Measurements from ENCODE around the gene DNAI1.
"Not testable (repeated sequence)": the region's sequence is repeated elsewhere in the genome, so short reads cannot be mapped to it uniquely, and the experiment has no call there.

The DNAI1 gene

DNA sequence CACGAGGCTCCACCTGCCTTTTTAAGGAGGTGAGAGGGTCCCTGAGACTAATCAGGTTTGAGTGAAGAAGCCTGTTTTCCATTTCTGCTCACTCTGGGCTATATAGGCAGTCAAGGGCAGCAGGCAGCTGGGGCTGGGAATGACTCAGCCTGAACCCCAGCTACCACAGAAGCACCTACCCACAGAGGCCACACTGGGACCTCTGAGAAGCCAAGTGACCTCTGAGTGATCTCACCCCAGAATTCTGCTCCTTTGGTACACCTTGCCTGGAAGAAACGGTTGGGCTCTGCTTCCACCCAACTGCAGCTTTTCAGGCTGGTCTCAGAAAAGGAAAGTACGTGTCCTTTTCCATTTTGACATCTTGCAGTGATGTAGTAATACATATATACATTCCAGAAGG lies 7.1 kb upstream of the DNAI1 start:
- DNase-seq, result no peak

DNA sequence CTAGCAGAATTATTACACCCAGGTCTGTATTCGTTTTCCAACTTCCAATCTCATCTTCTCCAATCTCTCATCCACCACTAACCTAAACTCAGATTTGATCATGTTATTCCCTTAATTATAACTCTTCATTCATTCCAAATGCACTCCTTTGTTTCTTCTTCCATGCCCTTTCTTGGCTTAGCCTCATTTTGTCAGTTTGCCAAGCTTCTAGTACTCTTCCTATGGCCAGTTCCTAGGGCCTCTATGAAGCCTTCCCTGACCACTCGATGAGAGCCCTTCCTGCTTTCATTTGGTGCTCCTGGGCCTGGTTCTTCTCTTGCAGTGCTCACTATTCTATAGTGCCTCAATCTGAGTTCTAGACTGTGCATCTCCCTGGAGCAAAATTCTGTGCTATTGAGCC lies 6.0 kb upstream of the DNAI1 start:
- no peak for DNase-seq

DNA sequence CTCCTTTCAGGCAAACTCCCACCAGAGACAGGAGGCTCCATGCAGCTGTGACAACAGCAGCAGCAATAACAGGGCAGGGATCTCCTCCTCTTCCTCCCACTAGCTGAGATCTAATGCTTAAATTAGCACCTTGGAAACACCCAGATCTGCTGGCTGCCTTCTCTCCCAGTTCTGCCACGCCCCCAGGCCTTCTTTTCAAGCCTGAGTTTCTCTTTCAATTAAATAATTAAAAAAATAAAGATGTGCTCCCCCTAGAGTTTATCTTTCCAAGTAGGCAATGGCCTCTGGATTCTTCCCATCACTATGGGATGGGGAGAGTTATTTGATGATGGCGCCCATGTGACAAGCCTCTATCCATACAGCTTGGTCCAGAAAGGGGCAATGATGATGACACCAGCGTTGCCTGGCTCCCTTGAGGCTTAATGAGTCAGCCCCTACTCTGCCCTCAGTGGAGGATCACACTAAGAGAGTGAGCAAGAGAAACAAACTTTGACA lies 4.0 kb upstream of the DNAI1 start:
- DNase-seq, result no peak

DNA sequence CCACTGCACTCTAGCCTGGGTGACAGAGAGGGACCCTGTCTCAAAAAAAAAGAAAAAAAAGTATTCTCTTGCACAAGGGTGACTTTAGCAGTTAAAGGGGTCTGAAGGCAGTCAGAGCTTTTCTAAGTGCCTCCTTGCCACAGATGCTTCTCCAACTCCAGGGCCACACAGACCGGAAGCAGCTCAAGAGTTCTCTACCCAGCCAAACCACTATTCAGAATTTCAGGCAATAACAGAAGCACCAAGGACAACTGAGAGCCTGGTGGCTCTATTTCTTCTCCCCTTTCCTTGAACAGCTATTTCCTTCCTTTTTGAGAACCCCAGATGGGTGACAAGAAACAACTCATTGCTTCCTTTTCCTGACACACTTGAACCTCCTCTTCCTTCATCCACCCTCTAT lies 2.5 kb upstream of the DNAI1 start:
- DNase-seq, result no peak

DNA sequence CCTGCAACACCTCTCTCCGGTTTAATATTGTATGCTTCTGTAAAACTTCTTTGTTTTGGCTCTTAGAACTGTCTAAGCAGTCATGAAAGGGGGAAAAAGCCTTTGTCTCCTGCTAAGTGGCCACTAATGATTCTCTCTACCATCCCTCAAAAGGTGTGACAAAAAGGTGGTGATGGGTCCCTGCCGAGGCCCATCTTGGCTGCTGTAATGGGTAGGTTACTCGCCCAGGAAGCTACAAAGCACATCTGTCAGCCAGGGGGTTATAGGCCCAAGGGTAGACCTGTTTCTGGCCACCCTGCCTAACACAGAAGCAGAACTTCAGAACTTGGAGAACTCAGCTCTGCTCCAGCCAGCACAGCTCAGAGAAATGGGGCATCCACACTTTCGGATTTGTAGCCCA lies 1.9 kb upstream of the DNAI1 start:
- DNase-seq, result no peak

DNA sequence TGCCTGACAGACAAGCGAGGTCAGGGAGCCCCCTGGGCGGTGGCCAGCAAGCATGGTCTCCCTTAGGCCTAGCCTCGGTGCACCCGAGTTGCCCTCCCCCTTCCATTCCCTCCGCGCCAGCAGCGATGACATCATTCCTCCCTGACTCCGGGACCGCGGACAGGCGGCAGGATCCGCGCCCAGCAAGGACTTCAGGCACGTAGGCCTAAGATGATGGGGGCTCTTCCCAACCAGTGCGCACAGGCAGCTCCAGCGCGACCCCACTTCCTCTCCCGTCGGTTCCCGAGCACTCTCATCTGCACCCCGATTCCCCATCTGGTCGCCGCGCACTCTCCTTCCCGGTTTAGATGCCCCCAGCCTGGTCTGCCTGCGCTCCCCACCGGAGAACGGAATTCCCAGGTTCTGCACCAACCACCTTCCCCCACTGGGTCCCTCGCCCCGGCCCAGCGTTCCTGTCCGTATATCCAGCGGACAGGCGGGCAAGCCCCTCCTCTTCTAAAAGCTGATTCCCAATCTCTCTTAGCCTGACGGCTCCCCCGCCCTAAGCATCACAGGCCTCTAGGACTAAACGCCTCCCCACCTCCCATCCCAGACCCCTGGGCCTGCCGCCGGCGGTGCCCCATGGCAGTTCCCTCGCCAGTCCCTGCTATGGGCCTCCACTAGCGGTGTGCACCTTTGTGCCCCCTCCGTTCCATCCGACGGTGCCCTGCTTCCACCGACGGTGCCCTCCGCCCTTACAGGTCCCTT lies 1.2 kb upstream of the DNAI1 start:
- DNase-seq, result peak; percentile 39

DNA sequence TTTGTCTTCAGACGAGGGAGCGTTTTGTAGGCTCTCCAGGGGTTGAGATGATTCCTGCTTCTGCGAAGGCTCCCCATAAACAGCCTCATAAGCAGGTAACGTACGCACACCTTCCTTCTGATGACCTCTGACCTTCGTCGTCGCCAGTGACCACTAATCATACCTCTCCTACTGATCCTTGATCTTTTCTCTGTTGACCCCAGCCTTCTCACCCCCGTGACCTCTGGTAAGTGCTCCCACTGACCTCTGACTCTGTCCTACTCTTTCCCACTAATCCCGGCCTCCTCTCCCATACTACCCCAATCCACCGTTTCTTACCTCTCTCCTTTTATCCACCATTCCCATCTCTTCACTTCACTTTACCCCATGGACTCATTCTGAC lies 345 bp downstream of the DNAI1 start:
- DNase-seq, result no peak

DNA sequence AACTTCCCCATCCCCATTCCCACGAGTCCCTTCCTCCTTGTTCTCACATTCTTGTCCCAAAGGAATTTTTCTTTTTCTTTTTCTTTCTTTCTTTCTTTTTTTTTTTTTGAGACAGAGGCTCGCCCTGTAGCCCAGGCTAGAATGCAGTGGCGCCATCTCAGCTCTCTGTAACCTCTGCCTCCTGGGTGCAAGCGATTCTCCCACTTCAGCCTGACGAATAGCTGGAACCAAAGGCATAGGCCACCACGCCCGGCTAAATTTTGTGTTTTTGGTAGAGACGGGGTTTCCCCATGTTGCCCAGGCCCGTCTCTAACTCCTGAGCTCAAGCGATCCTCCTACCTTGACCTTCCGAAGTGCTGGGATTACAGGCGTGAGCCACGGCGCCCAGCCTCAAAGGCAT lies 751 bp downstream of the DNAI1 start:
- DNase-seq, result no peak

DNA sequence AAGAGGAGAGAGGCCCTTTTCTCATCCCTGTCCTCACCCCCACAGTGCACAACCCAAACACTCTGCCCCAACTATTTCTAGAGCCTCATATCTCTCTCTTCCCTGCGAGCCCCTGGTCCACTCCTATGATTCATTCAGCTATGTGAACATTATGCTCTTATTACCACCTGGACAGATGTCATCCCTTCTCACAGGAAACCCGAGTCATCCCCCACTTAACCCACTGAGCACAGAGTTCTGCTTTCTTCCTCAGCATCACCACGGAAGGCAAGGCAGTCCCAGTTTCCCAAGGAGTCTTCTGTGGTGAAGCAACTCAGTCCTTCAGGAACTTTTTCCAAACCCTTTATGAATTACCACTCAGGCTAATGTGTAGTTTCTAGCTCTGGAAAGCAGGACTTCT lies 1.3 kb downstream of the DNAI1 start:
- no peak for DNase-seq

DNA sequence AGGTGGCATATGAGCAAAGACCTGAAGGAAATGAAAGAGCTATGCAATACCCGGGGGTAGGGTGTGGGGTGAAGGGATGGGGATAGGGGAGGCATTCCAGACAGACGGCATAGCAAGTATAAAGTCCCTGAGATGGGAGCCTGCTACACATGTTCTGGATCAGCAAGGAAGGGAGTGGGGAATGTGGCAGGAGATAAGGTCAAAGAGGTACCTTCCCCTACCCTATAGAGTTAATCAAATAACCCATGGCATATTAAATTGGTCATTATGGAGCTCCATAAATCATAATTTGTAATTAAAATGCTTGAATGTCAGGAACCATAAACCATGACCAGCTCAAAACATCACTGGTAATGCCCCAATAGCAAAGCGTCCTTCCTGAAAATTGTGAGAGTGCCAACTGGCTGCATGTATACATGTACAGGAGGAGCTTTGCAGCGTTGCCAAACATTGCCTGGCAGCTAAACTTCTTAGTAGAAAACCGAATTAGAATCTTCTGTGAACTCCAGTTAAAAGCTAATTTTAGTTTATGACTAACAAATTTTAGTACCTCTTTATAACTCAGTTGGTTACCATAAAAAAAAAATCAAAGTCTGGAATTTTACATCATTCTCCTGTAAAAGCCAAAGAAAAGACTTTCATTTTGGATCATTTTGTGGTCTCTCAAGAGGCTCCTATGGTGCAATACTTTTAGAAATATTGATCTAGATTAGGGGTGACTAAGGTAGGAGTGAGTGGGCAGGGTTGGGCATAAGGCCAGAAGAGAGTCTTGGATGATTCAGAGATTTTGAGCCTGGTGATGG lies 4.7 kb downstream of the DNAI1 start:
- no peak for DNase-seq

DNA sequence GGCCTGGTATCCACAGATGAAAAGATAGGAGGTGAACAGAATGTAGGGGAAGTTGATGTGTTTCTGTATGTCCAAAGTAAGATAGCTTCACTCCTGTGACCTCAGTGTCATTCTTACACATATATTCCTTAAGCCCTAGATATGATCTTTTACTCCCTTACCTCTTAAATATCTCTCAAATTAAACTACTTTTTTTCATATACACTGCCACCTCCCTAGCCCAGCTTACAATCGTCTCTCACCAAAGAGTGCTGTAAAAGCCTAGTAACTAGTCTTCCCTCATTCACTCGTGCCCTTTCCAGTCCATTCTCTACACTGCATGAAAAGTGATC lies 5.3 kb downstream of the DNAI1 start:
- no peak for DNase-seq

DNA sequence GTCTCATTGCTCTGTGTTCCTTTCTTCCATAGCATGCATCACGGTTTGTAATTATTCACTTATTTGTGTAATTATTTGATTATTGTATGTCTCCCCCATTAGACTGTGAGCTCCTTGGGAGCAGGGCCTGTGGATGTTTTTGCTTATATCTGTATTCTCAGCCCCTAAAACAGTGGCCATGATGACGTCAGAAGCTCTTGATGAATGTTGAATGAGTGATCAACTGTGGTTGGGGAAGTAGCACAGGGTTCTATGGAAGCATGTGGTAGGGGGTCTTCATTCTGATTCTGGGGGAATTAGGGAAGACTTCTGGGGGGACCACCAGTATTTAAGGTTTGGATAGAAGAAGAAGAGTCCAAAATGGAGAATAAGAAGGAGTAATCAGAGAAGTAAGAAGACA lies 6.0 kb downstream of the DNAI1 start:
- DNase-seq, result no peak

DNA sequence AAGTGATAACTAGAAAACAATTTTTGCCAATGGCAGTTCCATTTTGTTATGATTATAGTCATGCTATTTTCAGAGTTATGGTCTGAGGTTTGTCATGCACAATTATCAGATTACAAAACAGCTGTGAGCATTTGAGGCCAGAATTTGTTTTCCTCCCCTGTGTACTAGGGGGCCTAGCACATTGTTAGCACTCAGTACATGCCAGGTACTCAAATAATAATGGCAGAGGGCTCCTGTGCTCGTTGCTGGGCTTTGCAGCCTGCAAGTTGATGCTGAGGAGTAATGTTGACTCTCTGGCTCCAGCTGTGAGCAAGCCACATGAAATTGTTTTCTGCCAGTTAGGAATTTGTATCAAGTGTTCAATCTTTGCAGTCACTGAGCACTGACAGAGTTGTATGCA lies 6.9 kb downstream of the DNAI1 start:
- DNase-seq, result no peak

DNA sequence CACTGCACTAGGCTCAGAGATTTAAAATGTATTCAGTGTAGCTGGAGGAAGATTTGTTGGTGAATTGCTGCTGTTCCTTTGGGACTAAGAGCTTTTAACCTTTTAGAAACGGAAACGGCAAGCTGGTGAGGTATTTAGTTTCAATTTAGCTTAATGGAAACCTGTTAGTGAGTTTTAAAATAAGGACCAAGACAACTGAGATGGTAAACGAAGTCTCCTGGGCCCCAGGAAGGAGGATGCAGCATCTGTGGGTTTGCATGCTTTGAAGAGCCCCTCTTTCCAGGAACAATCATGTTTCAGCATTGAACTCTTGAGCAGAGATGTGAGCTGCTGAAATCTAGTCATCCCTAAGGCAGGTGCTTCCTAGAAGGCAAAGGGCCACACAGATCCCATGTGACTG lies 16.5 kb downstream of the DNAI1 start:
- DNase-seq, result no peak

DNA sequence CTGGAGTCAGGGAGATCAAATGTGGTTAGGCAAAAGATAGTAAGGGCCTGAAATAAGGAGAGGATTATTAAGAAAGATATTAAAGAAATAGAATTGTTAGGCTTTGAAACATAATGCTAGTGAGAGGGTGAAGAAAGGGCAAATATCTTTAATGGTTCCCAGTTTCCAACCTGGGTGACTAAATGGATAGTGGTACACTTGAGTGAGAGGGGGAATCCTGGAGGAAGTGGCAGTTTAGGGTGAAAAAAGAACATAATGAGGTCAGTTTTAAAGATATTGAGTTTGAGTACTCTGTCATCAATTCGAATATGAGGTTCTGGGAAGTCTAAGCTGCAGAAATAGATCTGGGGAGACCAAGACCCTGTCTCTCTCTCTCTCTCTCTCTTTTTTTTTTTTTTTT lies 18.9 kb downstream of the DNAI1 start:
- DNase-seq, result no peak

DNA sequence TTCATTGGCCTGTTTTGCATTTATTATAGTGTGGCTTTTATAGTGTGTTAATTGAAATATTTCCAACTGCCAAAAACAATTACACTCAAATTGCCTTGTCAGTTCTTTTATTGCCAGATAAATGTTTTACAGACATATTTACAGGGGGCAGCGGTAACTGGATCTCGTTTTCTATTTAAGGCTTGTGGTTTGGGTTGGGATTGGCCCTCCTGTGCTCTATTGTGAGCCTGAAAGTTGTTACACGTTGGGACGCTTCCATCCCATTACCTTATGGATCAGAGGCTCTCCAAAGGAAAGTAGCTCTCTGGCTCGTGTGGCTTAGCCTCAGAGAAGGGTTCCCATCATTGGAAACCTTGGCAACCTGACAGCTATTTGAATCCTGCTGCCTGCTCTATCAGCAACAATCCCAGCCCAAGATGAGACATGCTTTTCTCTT lies 20.8 kb downstream of the DNAI1 start:
- no peak for DNase-seq

DNA sequence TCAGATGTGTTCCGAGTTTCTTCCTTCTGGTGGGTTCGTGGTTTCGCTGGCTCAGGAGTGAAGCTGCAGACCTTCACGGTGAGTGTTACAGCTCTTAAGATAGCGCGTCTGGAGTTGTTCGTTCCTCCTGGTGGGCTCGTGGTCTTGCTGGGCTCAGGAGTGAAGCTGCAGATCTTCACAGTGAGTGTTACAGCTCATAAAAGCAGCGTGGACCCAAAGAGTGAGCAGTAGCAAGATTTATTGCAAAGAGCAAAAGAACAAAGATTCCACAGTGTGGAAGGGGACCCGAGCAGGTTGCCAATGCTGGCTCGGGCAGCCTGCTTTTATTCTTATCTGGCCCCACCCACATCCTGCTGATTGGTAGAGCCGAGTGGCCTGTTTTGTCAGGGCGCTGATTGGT lies 23.0 kb downstream of the DNAI1 start:
- not testable (repeated sequence) for DNase-seq

DNA sequence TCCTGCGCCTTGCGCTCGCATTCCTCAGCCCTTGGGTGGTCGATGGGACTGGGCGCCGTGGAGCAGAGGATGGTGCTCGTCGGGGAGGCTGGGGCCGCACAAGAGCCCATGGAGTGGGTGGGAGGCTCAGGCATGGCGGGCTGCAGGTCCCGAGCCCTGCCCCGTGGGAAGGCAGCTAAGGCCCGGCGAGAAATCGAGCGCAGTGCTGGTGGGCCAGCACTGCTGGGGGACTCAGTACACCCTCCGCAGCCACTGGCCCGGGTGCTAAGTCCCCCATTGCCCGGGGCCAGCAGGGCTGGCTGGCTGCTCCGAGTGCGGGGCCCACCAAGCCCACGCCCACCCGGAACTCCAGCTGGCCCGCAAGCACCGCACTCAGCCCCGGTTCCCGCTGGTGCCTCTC lies 24.1 kb downstream of the DNAI1 start:
- not testable (repeated sequence) for DNase-seq

DNA sequence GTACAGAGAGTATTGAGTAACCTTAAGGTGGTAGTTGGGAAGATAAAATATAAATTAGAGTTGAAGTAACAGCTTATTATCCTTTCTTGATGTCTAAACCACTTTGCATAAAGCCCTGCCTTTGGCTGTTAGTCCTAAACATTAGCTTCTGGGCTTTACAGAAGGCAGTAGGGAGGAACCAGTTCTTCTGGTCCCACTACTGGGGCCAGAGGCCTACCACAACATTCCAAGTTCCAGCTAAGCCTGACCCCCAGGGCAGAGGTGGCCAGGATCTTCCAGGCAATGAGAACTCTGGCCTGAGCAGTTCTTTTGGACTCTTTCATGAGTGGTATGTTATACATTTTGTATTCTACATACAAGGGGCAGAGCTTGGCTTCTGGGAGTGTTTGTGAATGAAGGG lies 26.1 kb downstream of the DNAI1 start:
- DNase-seq, result no peak

DNA sequence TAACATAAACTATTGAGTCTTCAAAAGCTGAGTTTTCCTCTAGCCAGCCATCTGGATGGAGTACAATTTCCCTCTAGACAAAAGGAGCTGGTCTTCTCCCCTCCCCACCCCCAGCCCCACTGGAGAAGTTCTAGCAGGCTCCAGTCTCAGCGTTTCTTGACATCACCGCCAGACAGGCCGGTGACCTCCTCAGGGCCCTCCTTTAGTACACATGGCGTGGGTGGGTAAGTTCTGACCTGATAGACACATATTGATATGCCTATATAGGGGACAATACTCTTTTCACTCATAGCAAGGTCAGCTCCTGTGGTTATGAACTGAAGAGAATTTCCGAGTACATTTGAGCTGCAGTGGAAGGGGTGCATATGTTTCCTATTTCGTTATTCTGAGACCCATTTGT lies 27.2 kb downstream of the DNAI1 start:
- DNase-seq, result no peak

DNA sequence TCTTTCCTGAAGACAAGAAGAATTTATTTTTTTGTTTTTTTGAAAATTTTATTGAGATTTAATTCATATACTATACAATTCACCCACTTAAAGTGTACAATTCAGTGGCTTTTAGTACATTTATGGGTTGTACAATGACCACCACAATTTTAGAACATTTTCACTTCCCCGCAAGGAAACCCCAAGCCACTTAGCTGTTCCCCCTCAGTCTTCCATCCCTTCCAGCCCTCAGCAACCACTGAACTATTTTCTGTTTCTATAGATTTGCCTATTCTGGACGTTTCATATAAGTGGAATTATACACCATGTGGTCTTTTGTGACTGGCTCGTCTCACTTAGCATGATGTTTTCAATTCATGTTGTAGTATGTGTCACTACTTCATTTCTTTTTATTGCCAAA lies 28.0 kb downstream of the DNAI1 start:
- no peak for DNase-seq

DNA sequence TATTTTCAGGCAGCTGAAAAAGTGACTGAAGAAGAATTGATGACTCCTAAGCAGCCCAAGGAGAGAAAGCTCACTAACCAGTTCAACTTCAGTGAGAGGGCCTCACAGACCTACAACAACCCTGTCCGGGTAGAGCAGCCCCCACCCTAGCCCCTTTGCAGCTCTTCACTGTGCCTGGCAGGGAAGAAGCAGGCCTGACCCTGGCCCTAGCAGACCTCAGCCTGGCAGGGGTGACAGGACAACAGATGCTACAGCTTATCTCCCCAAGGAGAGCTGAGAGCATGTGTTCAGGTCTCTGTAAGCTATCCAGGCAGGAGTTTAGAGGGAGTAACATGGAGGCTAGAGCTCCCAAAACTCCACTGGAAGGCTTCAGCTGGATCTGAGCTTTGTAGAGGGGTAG lies 31.8 kb downstream of the DNAI1 start:
- no peak for DNase-seq

DNA sequence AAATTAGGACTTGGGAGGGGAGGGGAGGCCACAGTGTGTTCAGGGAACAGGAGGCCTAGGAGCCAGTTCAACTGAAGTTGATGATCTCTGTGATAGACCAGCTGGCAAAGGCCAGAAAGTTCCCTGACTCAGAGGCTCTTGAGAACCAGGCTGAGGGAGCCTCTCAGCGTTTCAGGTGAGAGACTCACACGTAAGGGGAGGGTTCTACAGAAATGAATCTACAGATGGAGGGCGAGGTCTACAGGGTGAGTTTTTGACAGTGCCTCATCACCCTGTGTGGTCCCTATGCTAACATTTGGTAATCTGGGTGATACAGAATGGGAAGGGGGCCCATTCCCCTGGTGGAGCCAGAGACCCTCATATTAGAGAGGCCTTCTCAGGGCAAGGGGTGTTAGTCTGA lies 32.2 kb downstream of the DNAI1 start:
- no peak for DNase-seq

DNA sequence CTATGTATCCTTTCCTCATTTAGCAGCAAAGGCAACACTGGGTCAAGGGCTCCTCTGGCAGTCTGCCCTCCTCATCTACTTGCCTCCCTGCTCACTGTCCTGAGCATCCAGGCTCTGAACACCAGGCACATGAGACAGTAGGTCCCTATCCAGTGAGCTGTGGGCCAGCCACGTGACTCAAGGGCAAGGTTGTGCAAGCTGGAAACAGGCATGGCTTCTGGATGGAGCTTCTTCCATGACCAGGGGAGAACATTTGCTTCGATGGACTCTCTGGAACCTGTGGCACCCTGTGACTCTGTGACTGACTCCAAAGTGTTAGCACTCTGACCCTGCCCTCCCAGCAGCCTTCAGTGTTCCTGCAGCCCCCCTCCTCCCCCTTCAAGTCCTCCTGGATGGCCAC lies 33.0 kb downstream of the DNAI1 start:
- DNase-seq, result no peak

DNA sequence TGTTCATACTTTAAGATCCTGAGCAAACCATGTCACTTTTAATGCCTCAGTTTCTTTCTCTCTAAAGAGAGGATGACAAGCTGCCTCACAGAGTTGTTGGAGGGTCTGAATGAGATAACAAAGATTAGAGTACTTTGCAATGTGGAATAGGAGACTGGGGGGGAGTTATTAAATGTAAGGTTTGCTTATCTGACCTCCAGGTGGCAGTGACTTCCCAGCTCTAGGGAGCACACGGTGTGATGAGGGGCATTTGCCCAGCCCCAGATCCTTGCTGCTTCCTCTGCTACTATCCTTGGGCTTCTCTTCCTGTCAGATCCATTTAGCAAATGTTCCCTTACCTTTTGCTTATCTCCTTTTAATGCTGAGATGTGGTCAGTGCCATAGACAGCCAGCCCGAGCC lies 33.4 kb downstream of the DNAI1 start:
- DNase-seq, result no peak
